NCI-H2196 treated with DMSO at 0.1 percent for 48 hours (cell line): ENCODE data around the gene OR6K2.
"Not testable (repeated sequence)": the region's sequence is repeated elsewhere in the genome, so short reads cannot be mapped to it uniquely, and the experiment has no call there.

Source experiments
- DNase-seq: peaks from one replicate; lab custom pipeline; 2025; ENCODE audit not compliant: unreplicated experiment; lab: John Stamatoyannopoulos, UW

The OR6K2 gene

DNA sequence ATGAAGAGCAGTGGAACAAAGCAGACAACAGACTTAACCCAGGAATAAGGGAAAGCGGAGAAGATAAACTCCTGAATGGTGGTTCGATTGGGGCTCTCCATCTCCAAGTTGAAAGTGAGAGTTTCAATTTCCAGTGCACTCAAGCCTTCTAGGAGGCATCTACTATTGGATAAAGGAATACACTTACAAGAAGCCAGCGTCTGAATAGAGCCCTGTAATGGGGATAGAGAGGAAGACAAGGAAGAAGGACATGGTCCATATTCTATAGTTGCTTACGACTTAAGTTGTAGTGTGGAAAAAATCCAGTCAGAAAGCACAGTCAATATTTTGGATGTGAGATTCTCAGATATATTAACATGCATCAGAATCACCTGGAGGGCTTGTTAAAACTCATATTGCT, at the start of gene OR6K2:
Gene OR6K2 (minus strand): TSS at position 101 of the 400 bp plus-strand sequence. CDS start 0 bp downstream, at position 101.
- no peak for DNase-seq

DNA sequence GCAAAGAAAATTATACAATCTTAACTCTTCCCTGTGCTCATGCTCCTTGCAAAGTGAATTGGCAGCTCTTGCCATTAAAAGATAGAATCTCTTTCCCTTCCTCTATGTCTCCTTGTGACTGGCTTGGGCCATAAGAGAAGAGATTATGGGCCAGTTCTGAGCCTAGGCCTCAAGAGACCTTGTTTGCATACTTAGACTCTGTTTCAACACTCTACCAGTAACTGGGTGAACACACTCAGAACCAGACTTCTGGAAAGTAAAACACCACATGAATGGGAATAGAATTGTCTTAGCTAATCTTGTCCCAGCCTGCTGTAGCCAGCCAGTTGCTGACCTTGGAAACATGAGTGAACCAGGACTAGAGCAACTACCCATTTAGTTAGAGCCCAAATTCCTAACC, 35.4 kb upstream of the OR6K2 start:
- DNase-seq = no peak

DNA sequence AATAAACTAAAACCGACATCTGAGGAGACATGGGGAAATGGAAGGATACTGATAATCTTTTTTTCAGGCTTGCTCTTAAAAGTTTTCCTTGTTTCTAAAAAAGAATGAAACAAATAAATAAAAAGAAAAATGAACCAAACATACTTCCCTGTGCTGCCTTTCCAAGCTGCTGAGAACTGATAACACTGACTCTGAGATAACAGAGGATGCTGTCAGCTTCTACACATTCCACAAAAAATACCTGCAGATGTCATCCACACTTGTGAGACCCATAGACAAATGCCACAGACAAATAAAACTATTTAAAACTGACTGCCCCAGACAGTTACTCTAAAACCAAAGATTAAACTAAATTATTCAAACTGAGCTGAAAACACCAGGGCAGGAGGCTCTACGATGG, 32.1 kb upstream of the OR6K2 start:
- no peak for DNase-seq

- DNase-seq = no peak
Observed at GRCh38 chr1:158731707-158732106, 31.3 kb upstream of the OR6K2 start.

DNA sequence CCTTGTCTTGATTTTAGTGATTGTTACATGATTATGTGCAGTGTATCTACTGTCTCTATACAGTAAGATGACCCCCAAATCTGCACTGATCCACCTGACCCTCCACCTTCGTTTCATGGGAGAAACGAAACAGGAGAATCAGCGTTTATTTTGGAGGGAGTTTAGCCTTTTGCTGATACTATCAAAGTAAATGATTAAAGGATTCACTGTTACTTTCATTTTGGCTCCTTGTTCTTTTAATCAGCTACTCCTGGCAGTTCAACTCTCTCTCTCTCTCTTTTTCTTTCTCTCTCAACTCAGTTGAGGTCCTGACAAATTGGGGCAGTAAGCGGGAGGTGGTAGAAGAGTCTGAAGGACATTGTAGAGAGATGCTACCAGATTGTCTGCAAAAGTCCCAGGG, 30.0 kb upstream of the OR6K2 start:
- DNase-seq = no peak

DNA sequence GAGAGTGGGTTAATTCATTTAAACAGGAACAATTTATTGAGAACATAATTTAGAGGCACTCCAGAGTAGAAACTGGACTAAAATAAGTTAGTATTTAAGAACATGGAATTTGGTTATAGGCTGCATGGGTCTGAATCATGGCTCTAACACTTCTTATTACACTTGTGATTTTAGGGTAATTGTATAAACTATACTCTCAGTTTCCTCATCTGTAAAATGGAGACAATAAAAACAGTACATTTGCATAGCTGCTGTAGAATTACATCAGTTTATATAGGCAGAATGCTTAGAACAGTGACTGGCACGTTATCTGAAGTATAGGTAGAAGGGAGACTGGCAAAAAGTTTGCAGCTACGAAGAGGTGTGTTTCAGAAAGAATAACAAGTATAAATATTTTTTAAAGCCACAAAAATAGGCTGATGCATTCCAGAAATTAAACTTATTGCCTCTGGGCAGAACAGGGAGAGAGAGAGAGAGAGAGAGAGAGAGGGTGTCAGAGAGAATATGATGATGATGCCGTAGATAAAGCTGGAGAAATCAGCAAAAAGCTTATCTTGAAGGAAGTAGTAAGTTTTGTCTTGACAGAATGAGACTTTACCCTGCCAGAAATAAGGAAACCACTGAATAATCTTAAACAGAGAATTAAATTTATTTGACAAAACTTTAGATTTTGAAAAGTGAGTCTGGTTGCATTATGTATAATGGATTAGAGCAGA, 28.2 kb upstream of the OR6K2 start:
- no peak for DNase-seq

- no peak for DNase-seq
Observed at GRCh38 chr1:158724442-158724841, 24.0 kb upstream of the OR6K2 start.

DNA sequence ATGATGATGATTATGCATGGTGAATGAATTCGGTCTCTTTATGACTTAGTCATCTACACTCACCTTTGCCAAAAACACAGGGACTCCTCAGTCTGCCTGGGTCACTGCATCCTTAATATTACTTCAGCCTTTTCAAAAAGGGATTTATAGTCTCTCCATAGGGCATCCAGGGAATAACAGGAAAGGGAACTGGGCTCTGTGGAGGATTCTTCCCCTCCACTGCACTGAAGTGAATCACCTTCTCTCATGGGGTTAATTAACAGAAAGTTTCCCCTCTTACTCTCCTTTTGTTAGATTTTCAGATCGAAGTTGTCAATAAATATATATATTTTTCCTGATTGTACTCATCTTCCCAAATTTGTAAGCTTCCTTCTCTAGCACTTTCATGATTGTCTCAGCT, 20.2 kb upstream of the OR6K2 start, which contains the start of gene OR6K3:
Gene OR6K3 (minus strand): TSS at position 101 of the 400 bp plus-strand sequence. CDS start 2,605 bp downstream, outside the sequence.
- DNase-seq = no peak

DNA sequence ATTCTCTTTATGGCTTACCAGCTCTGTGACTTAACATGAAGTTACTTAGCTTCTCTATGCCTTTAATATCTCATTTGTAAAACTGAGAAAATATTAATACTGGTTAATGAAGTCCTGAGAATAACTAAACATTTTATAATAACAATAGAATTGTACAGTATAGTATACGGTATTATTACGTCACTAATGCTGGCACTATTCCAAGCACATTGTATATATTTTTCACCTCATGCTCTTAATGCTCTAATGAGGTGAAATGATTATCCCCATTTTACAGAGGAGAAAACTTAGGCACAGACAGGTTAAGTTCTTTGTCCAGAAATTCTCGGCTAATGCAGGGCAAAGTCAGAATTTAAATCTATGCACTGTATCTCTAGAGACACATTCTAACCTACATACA, 19.2 kb upstream of the OR6K2 start:
- no peak for DNase-seq

DNA sequence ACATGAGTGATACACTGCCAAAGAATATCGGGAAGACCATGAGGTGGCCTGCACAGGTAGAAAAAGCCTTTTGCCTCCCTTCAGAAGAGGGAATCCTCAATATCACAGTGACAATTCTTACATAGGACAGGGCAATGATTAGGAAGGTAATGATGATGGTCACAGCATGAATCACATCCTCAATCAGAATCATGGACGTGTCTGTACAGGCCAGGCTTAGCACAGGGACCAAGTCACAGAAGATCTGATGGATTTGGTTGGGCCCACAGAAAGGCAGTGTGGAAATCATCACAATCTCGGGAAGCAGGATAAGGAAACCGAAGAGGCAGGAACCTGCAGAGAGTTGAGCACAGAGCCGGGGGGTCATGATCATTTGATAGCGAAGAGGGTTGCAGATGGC, 16.9 kb upstream of the OR6K2 start:
- no peak for DNase-seq

DNA sequence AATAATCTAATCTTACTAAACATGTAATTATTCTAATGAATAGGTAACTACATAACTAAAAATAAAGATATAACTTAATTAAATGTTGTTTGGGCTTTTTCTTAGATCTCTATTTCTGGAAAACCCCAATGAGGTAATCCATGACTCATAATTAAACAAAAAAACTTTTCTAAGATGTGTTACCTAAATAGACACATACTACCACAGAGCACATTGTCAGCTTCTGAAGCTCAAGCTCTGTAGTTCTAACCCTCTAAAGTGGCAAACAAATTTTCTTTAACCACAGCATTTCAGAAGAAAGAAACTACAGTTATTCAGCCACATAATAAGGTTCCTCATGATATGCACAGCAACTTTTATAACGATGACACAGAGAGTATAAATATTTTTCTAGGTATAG, 15.9 kb upstream of the OR6K2 start:
- DNase-seq = no peak

DNA sequence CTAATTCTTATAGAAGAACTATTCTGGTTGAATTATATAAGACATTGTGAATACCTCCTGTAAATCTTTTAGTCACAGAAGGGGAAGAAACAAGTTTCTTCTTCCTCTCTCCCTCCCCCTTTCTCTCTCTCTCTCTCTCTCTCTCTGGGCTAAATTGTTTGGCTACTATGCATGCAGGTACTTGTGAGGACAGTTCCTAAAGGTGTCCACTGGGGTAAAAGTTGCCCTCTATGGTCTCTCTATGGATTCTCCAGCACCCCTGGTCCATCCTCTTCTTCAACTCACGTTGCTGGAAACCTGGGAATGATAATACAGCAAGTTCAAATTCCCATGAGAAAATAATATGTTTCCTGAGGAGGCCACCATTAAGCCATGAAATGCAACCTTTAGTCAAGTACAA, 14.3 kb upstream of the OR6K2 start:
- no peak for DNase-seq

- DNase-seq = no peak
Observed at GRCh38 chr1:158711098-158711497, 10.6 kb upstream of the OR6K2 start.

GRCh38 chr1:158706096-158706495, 5.6 kb upstream of the OR6K2 start:
- no peak for DNase-seq

GRCh38 chr1:158694596-158694995, 5.9 kb downstream of the OR6K2 start:
- DNase-seq = no peak

DNA sequence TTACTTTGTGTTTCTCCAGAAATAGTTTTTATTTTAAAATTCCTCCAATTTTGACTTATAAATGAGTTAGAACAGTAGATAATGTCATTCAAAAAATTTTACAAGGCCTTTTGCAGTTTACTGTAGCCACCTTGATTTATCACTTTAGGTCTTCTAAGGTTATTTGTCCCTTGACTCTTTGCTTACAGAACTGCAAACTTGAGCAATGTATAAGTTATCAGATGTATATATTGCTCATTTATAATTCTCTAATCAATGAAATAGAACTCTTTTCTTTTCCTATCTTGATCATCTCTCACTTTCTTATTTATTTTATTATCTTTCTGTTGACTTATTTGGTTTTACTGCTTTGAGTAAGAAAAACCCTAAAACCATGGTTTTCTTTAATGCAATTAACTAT, 8.1 kb downstream of the OR6K2 start:
- DNase-seq = no peak

- no peak for DNase-seq
Observed at GRCh38 chr1:158691907-158692306, 8.5 kb downstream of the OR6K2 start.

DNA sequence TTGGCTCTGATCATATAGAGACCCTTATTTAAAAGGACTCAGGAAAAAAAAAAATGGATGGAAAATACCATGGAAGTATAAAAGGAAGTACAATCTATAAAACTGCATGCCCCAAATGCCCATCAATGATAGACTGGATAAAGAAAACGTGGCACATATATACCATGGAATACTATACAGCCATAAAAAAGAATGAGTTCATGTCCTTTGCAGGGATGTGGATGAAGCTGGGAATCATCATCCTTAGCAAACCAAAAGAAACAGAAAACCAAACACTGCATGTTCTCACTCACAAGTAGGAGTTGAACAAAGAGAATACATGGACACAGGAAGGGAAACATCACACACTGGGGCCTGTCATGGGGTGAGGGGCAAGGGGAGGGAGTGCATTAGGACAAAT, 9.3 kb downstream of the OR6K2 start:
- DNase-seq = not testable (repeated sequence)

DNA sequence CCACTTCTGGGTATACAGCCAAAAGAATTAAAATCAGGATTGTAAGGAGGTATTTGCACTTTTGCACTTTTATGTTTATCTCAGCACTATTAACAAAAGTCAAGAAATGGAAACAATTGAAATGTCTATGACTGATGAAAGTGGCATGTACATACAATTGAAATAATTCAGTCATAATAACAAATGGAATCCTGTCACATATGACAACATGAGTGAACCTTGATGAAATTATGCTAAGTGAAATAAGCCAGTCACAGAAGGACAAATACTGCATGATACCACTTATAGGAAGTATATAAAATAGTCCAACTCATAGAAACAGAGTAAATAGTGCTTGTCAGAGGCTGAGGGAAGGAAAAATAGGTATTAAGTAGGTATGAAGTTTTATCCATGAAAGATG, 10.6 kb downstream of the OR6K2 start:
- no peak for DNase-seq

- DNase-seq = no peak
Observed at GRCh38 chr1:158689110-158689509, 11.3 kb downstream of the OR6K2 start.

DNA sequence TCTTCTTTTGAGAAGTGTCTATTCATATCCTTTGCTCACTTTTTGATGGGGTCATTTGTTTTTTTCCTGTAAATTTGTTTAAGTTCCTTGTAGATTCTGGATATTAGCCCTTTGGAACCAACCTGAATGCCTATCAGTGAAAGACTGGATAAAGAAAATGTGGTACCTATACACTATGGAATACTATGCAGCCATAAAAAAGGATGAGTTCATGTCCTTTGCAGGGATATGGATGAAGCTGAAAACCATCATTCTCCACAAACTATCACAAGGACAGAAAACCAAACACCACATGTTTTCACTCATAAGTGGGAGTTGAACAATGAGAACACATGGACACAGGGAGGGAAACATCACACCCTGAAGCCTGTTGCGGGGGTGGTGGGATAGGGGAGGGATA, 12.1 kb downstream of the OR6K2 start:
- DNase-seq = not testable (repeated sequence)

DNA sequence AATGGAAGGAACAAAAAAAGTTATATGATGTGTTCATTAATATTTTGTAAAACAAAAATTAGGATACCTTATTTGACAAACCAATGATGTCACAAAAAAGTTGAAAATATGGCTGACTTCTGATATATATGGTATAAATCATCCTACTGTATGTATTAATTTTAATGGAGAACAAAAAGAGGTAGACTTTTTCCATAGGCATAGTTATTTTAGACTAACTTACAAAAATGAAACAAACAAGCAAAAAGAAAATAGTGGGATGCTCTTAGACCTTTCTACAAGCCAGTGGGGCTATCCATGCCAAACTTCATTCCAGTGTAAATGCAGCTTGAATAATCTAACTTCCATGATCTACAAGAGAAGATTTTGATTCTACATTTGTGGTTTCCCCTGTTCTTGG, 13.4 kb downstream of the OR6K2 start:
- no peak for DNase-seq
